GM12873 (cell line): Measurements from ENCODE around the gene ZGLP1.

Source experiments
- CTCF ChIP-seq: IDR thresholded peaks from 2 replicates; pipeline ENCODE4 v1.5.1; 2012; ENCODE audit warnings: low read depth, mild to moderate bottlenecking, moderate library complexity, low read length, control low read depth; ENCODE audit not compliant: insufficient read depth; ENCODE audit errors: missing control alignments

Gene ZGLP1

GRCh38 chr19:10260141-10260584 lies 49.5 kb downstream of the ZGLP1 start:
- TF ChIP-seq CTCF: no peak

GRCh38 chr19:10259162-10259905 lies 50.3 kb downstream of the ZGLP1 start:
- TF ChIP-seq CTCF: peak; percentile 85

GRCh38 chr19:10258080-10258710 lies 51.4 kb downstream of the ZGLP1 start:
- no peak for TF ChIP-seq CTCF

GRCh38 chr19:10256970-10257615 lies 52.5 kb downstream of the ZGLP1 start:
- TF ChIP-seq CTCF: no peak

GRCh38 chr19:10256551-10256950 lies 53.1 kb downstream of the ZGLP1 start:
- TF ChIP-seq CTCF: no peak

- TF ChIP-seq CTCF: no peak
Observed at GRCh38 chr19:10255358-10255757, 54.3 kb downstream of the ZGLP1 start.
